GM19455 (cell line): ENCODE data around the gene AP4S1.

ENCODE experiments used
- ATAC-seq: cut with Tn5 transposase; IDR thresholded peaks from one replicate; pipeline ENCODE4 v1.9.1; 2021; ENCODE audit not compliant: unreplicated experiment

The AP4S1 gene

DNA sequence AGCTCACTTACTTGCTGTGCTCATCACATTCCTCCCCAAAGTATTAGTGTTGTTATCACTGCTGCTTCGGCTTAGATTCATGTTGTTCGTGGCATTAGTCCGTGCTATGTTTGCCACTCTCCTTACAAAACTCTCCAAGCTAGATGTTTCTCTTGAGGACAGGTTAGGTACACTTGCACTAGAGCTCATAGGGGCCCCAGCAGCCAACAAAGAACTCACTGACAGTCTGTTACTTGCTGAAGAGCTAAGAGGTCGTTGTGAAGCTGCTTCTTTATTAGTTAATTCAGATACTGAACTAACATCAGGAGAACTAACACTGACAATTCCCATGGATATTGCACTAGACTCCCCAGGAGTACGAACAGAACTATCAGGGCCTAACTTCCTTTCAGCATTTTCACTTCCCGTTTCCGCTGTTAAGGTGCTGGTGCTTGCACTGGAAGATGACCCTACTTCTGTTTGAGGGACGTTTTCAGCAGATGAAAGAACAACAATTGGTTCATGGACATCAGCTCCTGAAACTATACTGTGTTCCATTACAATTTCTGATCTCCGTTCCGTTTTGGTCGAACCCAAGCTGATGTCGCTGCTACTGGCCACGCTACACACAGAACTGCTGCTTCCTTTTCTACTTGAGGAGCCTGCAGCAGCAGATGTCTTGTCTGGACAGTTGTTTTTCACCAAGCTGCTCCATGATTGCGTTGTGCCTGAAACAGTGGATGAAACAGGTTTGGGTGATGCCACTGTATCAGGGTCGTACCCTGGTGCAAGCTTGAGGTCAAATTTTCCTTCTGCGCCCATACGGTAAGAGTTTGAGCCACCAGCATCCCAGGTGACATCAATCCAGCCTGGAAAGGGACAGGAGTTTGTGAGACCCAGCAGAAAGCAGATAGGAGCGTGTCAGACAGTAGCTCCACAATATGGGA lies 103.4 kb downstream of the AP4S1 start:
- no peak for ATAC-seq

DNA sequence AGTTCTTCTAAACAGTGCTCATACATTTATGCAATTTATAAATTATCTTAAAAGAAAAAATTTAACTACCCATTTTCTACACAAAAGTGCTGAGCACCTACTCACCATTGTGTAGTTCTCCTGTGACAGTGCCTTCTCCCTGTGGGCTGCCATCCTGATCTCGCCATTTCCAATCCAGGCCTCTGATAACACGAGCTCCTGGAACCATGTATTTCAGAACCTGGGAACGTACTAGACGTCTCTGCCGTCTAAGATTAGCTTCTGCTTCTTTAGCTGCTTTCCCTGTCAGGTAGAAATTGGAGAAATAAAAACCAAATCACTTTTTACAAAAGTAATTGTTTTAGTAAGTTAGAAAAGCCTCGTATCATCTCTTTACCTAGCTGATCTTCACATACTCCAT lies 107.7 kb downstream of the AP4S1 start:
- no peak for ATAC-seq

DNA sequence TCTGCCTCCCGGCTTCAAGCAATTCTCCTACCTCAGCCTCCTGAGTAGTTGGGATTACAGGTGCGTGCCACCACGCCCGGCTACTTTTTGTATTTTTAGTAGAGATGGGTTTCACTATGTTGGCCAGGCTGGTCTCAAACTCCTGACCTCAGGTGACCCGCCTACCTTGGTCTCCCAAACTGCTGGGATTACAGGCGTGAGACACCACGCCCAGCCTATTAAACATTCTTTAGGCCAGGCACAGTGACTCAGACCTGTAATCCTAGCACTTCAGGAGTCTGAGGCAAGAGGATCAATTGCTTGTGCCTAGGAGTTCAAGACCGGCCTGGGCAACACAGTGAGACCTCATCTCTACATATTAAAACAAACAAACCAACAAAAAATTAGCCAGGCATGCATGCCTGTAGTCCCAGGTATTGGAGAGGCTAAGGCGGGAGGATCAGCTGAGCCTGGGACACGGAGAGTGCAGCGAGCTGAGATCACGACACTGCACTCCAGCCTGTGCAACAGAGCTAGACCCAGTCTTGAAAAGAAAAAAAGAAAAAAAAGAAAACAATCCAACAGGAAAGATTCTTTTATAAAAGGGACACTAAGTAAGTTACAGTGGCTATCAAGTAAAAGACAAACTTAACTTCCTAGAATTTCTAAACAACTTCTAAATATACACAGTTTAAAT lies 111.9 kb downstream of the AP4S1 start:
- no peak for ATAC-seq

DNA sequence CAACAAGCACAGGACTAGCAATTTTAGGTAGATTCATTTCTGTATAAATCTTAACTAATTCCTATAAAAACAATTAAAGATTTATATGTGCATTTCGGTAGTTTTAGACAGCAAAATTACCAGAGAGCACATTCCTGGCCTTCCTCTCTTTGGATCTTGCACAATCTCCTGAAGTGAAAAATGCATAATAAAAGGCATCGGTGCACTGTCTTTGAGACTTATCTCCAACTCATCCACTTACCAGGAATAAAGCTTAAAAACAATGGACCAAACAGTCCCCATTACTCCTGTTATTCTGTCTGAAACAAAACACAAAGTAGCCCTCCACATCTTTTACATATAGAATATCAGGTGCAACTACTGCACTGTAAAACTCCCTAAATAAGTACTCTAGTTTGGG lies 112.9 kb downstream of the AP4S1 start:
- no peak for ATAC-seq

DNA sequence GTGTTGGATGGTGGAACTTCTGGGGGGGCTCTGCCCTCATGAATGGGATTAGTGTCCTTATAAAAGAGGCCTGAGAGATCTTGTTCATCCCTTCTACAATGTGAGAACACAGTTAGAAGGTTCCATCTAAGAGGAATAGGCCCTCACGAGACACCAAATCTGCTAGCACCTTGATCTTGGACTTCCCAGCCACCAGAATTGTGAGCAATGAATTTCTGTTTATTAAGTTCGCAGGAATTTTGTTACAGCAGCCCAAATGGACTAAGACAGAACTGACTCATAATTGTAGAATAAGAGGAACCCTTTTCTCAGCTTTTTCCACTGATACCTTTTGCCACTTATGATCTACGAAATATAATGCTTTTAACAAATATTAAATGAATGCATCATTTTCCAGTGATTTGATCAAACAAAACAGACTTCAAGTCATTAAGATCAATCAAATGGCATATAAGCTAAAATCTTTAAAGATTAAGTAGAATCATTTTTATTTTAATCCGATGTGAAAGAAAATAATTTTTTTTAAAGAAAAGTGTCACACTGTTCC lies 113.9 kb downstream of the AP4S1 start:
- no peak for ATAC-seq

DNA sequence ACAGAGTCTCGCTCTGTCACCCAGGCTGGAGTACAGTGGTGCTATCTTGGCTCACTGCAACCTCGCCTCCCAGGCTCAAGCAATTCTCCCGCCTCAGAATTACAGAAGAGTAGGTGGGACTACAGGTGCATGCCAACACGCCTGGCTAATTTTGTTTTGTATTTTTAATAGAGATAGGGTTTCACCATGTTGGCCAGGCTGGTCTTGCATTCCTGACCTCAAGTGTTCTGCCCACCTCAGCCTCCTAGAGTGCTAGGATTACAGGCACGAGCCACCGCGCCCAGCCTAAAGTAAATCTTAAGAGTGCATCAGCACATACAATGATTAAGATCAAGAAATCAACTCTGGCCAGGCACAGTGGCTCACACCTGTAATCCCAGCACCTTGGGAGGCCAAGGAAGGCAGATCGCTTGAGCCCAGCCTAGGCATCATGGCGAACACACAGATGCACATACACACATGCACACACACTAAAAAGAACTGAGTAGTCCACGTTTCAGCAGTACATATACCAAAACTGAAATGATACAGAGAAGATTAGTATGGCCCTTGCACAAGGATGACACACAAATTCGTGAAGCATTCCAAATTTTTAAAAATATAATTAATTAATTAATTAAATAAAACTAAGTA lies 117.1 kb downstream of the AP4S1 start:
- no peak for ATAC-seq
